IMR-90 (cell line): ENCODE data around the gene HUNK. TPM values are rescaled to one million over a fixed set of nuclear protein-coding genes. Genes with fewer than 3 reads are reported as not detected.

Experiments used
- ATAC-seq: fragments of 200-7000 bp; cut with Tn5 transposase; 2 replicates; pipeline ENCODE4 v1.9.1; 2020; ENCODE audit warnings: low read depth, mild to moderate bottlenecking, moderate library complexity
- BruUV-seq: library from RNA; stranded (reverse); fragments of 400-500 nt; replicated peaks from 2 replicates; lab custom pipeline; 2021; lab: Mats Ljungman, UMichigan
- CTCF ChIA-PET: fragments of 300-600 bp; formaldehyde crosslinking; extraction: SDS; loops from one replicate; lab custom pipeline; 2021; ENCODE audit warnings: antibody characterized with exemption; lab: Yijun Ruan, JAX
- POLR2A ChIA-PET: fragments of 300-600 bp; sonication (Branson Sonifier 250); formaldehyde crosslinking; loops from one replicate; lab custom pipeline; 2022; ENCODE audit warnings: antibody characterized with exemption; ENCODE audit not compliant: unreplicated experiment; lab: Charles Lee
- DNase-seq: peaks from one replicate; pipeline ENCODE4 v3.0.0; 2013
- H2AFZ ChIP-seq: replicated peaks from 2 replicates; pipeline ENCODE3; 2013; ENCODE audit warnings: low read length, mild to moderate bottlenecking; ENCODE audit not compliant: poor library complexity
- H2AK5ac ChIP-seq: 2 replicates; pipeline ENCODE4 v1.6.1; 2013; ENCODE audit warnings: low read depth, low read length, inconsistent platforms
- H2AK9ac ChIP-seq: replicated peaks from 2 replicates; pipeline ENCODE3; 2013; ENCODE audit warnings: mild to moderate bottlenecking, low read depth, low read length, moderate library complexity; ENCODE audit not compliant: poor library complexity
- H2BK120ac ChIP-seq: 2 replicates; pipeline ENCODE4 v1.6.1; 2013; ENCODE audit warnings: low read depth, low read length, inconsistent platforms
- H2BK15ac ChIP-seq: 3 replicates; pipeline ENCODE4 v1.6.1; 2013; ENCODE audit warnings: low read depth, low read length, inconsistent platforms
- H2BK20ac ChIP-seq: 2 replicates; pipeline ENCODE4 v1.6.1; 2013; ENCODE audit warnings: low read depth, mild to moderate bottlenecking, inconsistent platforms, low read length, moderate library complexity
- H2BK5ac ChIP-seq: 2 replicates; pipeline ENCODE4 v1.6.1; 2013; ENCODE audit warnings: mild to moderate bottlenecking, low read depth, low read length, inconsistent platforms; ENCODE audit not compliant: poor library complexity, severe bottlenecking
- H3K14ac ChIP-seq: replicated peaks from 2 replicates; pipeline ENCODE4 v1.6.1; 2013; ENCODE audit warnings: low read depth, low read length, inconsistent platforms
- H3K18ac ChIP-seq: 2 replicates; pipeline ENCODE4 v1.6.1; 2013; ENCODE audit warnings: low read depth, low read length, control low read depth
- H3K23ac ChIP-seq: 2 replicates; pipeline ENCODE4 v1.6.1; 2013; ENCODE audit warnings: low read depth, low read length, inconsistent platforms
- H3K27ac ChIP-seq: 2 replicates; pipeline ENCODE4 v1.5.1; 2013; ENCODE audit warnings: mild to moderate bottlenecking, control low read depth, low read length; ENCODE audit not compliant: insufficient read depth
- H3K27me3 ChIP-seq: 2 replicates; pipeline ENCODE4 v1.6.1; 2013; ENCODE audit warnings: low read length; ENCODE audit not compliant: control insufficient read depth, insufficient read depth
- H3K36me3 ChIP-seq: 2 replicates; pipeline ENCODE4 v1.6.1; 2013; ENCODE audit warnings: low read length, mixed read lengths; ENCODE audit not compliant: control insufficient read depth, insufficient read depth
- H3K4ac ChIP-seq: 2 replicates; pipeline ENCODE4 v1.6.1; 2013; ENCODE audit warnings: low read depth, low read length, inconsistent platforms
- H3K4me1 ChIP-seq: 2 replicates; pipeline ENCODE4 v1.6.1; 2013; ENCODE audit warnings: low read length, mixed read lengths; ENCODE audit not compliant: control insufficient read depth, insufficient read depth
- H3K4me2 ChIP-seq: 2 replicates; pipeline ENCODE4 v1.6.1; 2013; ENCODE audit warnings: low read depth, mild to moderate bottlenecking, control low read depth, low read length, moderate library complexity
- H3K4me3 ChIP-seq: 2 replicates; pipeline ENCODE4 v1.5.1; 2013; ENCODE audit warnings: low read depth, mild to moderate bottlenecking, control low read depth, low read length, moderate library complexity; ENCODE audit not compliant: insufficient read depth
- H3K56ac ChIP-seq: 2 replicates; pipeline ENCODE4 v1.6.1; 2013; ENCODE audit warnings: low read length, inconsistent platforms; ENCODE audit not compliant: insufficient read depth; ENCODE audit errors: extremely low read depth
- H3K79me1 ChIP-seq, 2 experiments: 2 replicates each; pipeline ENCODE4 v1.6.1; 2013; ENCODE audit warnings: low read length in 2 of 2, inconsistent platforms in 1 of 2, low read depth in 1 of 2
- H3K9ac ChIP-seq: 2 replicates; pipeline ENCODE4 v1.6.1; 2013; ENCODE audit warnings: low read depth, low read length, control low read depth
- H3K9me1 ChIP-seq: 2 replicates; pipeline ENCODE4 v1.6.1; 2013; ENCODE audit warnings: low read length, inconsistent platforms; ENCODE audit not compliant: insufficient read depth
- H3K9me3 ChIP-seq: 2 replicates; pipeline ENCODE4 v1.6.1; 2013; ENCODE audit warnings: low read length; ENCODE audit not compliant: control insufficient read depth, insufficient read depth
- H4K20me1 ChIP-seq: 2 replicates; pipeline ENCODE4 v1.6.1; 2013; ENCODE audit warnings: low read length, inconsistent platforms; ENCODE audit not compliant: insufficient read depth
- H4K5ac ChIP-seq: 2 replicates; pipeline ENCODE4 v1.6.1; 2013; ENCODE audit warnings: mild to moderate bottlenecking, low read depth, low read length, control low read depth
- H4K8ac ChIP-seq, 2 experiments: 2 replicates each; pipeline ENCODE4 v1.6.1; 2013; ENCODE audit warnings: low read depth in 2 of 2, low read length in 2 of 2, control low read depth in 1 of 2, inconsistent platforms in 1 of 2
- H4K91ac ChIP-seq: 2 replicates; pipeline ENCODE4 v1.6.1; 2013; ENCODE audit warnings: low read depth, low read length, inconsistent platforms; ENCODE audit not compliant: insufficient read depth
- CEBPB ChIP-seq: IDR thresholded peaks from 2 replicates; pipeline ENCODE4 v1.6.1; 2012; ENCODE audit warnings: low read depth, low read length, improper control_type of control experiment
- FOS ChIP-seq: fragments of 150-350 bp; IDR thresholded peaks from 2 replicates; pipeline ENCODE4 v1.6.1; 2016; ENCODE audit warnings: low read depth, low read length
- MXI1 ChIP-seq: IDR thresholded peaks from 2 replicates; pipeline ENCODE4 v1.6.1; 2012; ENCODE audit warnings: low read depth, mild to moderate bottlenecking, low read length, moderate library complexity, borderline replicate concordance
- RCOR1 ChIP-seq: IDR thresholded peaks from 2 replicates; pipeline ENCODE4 v1.6.1; 2012; ENCODE audit warnings: mild to moderate bottlenecking, low read length, improper control_type of control experiment; ENCODE audit not compliant: insufficient replicate concordance
- USF2 ChIP-seq: fragments of 150-350 bp; IDR thresholded peaks from 2 replicates; pipeline ENCODE4 v1.6.1; 2017; ENCODE audit warnings: mild to moderate bottlenecking, antibody characterized with exemption, low read length, low read depth
- dilution Hi-C: fragments of 300-500 bp; cut with HindIII; formaldehyde crosslinking; loops from one replicate; pipeline ENCODE4 v1.14.3; 2018; ENCODE audit warnings: low sequenced_read_pairs; ENCODE audit not compliant: unreplicated experiment
- in situ Hi-C: fragments of 300-500 bp; cut with MboI; formaldehyde crosslinking; loops from 3 replicates; pipeline ENCODE4 v1.14.3; 2019; ENCODE audit warnings: low sequenced_read_pairs, inconsistent platforms, mixed read lengths
- intact Hi-C: fragments of 100-400 bp; cut with micrococcal nuclease; formaldehyde crosslinking; loops from 2 replicates; pipeline ENCODE4 v1.10.0; 2022
- polyA plus RNA-seq, 3 experiments: library from polyadenylated mRNA; depleted of rRNA; stranded (reverse); fragments of >200 nt; gene quantifications; 2 replicates each; pipeline ENCODE4 v1.2.3, GENCODE V29; 2012; ENCODE audit warnings: low replicate concordance in 1 of 3
- total RNA-seq: library from RNA; depleted of rRNA; stranded (reverse); fragments of >200 nt; gene quantifications from 2 replicates; pipeline ENCODE4 v1.2.3, GENCODE V29; 2012

HUNK gene
- total and polyA plus RNA-seq, 2 of the 4 experiments (the other 2 are of a cell fraction): 1.0 to 2.0 TPM

- BruUV-seq: no TSS peak
These were observed 28.6 kb upstream of the HUNK start for GRCh38 chr21:31844206-31844605.

More at GRCh38 chr21:31844206-31844605, 28.6 kb upstream of the HUNK start:
- Histone ChIP-seq H3K4me2 (no peak overlapping the region), H2AK5ac (no peak overlapping the region), H2BK120ac (no peak overlapping the region), H2AK9ac (no peak overlapping the region), H3K9me3 (no peaks in the 10 kb centered on the region), H3K27ac (no peak overlapping the region), H2BK20ac (no peak overlapping the region), H3K79me1 (no peaks in the 10 kb centered on the region), H2BK15ac (no peak overlapping the region), H3K14ac (no peak overlapping the region), H3K9me1 (no peaks in the 10 kb centered on the region), H4K20me1 (no peaks in the 10 kb centered on the region), H3K27me3 (peaks cover 3% of the 10 kb centered on the region), H3K36me3 (no peaks in the 10 kb centered on the region), H4K5ac (no peak overlapping the region), H3K9ac (no peak overlapping the region), H4K91ac (no peak overlapping the region), H3K4ac (no peak overlapping the region), H3K56ac (no peak overlapping the region), H3K23ac (no peak overlapping the region), H3K4me1 (no peaks in the 10 kb centered on the region), H4K8ac (no peak overlapping the region), H2BK5ac (no peak overlapping the region), H3K18ac (no peak overlapping the region), H3K4me3 (no peak overlapping the region), H2AFZ (no peak overlapping the region)
- DNase-seq (no peak), ATAC-seq (no peak)
- dilution Hi-C loops (no loop called here), intact Hi-C loops (no loop called here), in situ Hi-C loops (no loop called here)
- TF ChIP-seq FOS: no peak
- TF ChIP-seq RCOR1: no peak
- TF ChIP-seq CEBPB: no peak
- no peak for TF ChIP-seq MXI1
- no peak for TF ChIP-seq USF2
- ChIA-PET CTCF (no interaction called here), POLR2A (no interaction called here)
